Peyer's patch (tissue), 4 donors: Measurements from ENCODE around the gene GSTM2. TPM values are rescaled to one million over a fixed set of nuclear protein-coding genes. Genes with fewer than 3 reads are reported as not detected.
A peak's percentile ranks its signal among the peaks of the same experiment; 100 is the strongest.
"Not testable (repeated sequence)": the region's sequence is repeated elsewhere in the genome, so short reads cannot be mapped to it uniquely, and the experiment has no call there.

ENCODE experiments used
- DNase-seq, 3 donors: peaks; one replicate each; pipeline ENCODE4 v3.0.0-alpha.2; 2017 to 2019
- H3K27ac ChIP-seq, 4 donors: fragments of 200-600 bp; sonication (generic); one replicate each; pipeline ENCODE4 v1.5.1; 2016 to 2019
- H3K27me3 ChIP-seq, 2 donors: fragments of 200-600 bp; sonication (generic); one replicate each; pipeline ENCODE4 v1.5.1; 2019
- H3K36me3 ChIP-seq, 3 donors: fragments of 200-600 bp; sonication (generic); one replicate each; pipeline ENCODE4 v1.5.1; 2016 to 2019
- H3K4me1 ChIP-seq, 4 donors: fragments of 200-600 bp; sonication (generic); one replicate each; pipeline ENCODE4 v1.5.1; 2016 to 2019
- H3K4me3 ChIP-seq, 4 donors: fragments of 200-600 bp; sonication (generic); 1 replicate in 3 of 4; 2 replicates in 1 of 4; pipeline ENCODE4 v1.5.1; 2016 to 2019; ENCODE audit warnings: mild to moderate bottlenecking in 1 of 4
- H3K9me3 ChIP-seq, 4 donors: fragments of 200-600 bp; sonication (generic); one replicate each; pipeline ENCODE4 v1.5.1; 2016 to 2019; ENCODE audit warnings: mild to moderate bottlenecking in 1 of 4
- CTCF ChIP-seq, 6 experiments: fragments of 450-650 bp in 4 of 6; fragments of 200-600 bp in 2 of 6; sonication (generic) in 1 of 6; IDR thresholded peaks; one replicate each; pipeline ENCODE4 v1.5.1; 2017 to 2019; ENCODE audit warnings: antibody characterized with exemption in 6 of 6, mild to moderate bottlenecking in 3 of 6, moderate library complexity in 1 of 6
- POLR2A ChIP-seq, 2 donors: fragments of 450-650 bp; IDR thresholded peaks; one replicate each; pipeline ENCODE4 v1.5.1; 2017; ENCODE audit warnings: antibody characterized with exemption in 2 of 2, mild to moderate bottlenecking in 2 of 2, moderate library complexity in 2 of 2
- total RNA-seq, 4 donors: library from RNA; depleted of rRNA; stranded (reverse); fragments of >200 nt; gene quantifications; one replicate each; pipeline ENCODE4 v1.1.0, GENCODE V29; 2016

The GSTM2 gene
- total RNA-seq, 4 donors from 2014 or later, result 38.5 to 242 (median 116) TPM

DNA sequence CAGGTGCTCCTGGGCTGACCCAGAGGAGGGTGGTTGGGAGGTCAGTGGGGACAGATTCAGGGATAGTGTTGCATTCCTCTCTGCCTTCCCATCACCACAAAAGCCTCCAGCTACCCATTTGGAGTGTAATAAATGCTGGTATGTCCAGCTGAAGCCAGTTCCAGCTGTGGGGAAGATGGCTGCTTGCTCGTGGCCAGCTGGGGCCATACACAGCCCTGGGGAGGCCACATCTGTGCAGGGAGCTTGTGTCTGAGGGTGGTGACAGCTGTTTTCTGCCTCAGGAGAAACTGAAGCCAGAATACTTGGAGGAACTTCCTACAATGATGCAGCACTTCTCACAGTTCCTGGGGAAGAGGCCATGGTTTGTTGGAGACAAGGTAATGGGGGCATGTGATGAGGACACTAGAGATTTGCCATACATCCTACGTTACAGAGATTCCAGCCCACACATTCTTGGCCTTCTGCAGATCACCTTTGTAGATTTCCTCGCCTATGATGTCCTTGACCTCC lies 9.3 kb upstream of the GSTM2 start:
- Histone ChIP-seq H3K27ac (no peak overlapping the region), H3K9me3 (no peaks in the 10 kb centered on the region), H3K27me3 (no peaks in the 10 kb centered on the region), H3K4me1 (peaks cover 0 to 26% (median 3%) of the 10 kb centered on the region in 4 donors), H3K4me3 (no peak overlapping the region), H3K36me3 (peaks cover 0 to 36% (median 0%) of the 10 kb centered on the region in 3 donors)
- TF ChIP-seq CTCF (IDR thresholded peaks at IDR 0.05), result no peak
- TF ChIP-seq POLR2A (IDR thresholded peaks at IDR 0.05), result no peak
- no peak for DNase-seq

DNA sequence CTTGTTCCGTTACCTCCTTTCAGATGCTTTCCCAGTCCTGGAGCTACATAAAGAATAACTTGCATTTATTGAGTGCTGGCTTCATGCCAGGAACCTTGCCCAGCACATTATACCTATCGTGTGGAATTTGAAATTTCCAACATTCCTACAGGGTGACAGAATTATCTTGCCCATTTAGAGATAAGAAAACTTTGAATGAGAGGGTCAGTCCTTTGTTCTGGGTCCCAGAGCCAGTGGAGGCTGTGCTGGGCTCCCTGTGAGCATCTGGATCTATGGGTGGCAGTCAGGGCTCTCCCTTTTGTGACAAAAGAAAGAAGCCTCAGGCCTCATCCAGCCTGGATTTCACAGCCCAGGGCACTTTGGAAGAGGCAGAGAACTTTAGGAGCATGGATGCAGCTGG lies 8.7 kb upstream of the GSTM2 start:
- Histone ChIP-seq H3K4me1 (peaks cover 0 to 25% (median 3%) of the 10 kb centered on the region in 4 donors), H3K27ac (no peak overlapping the region), H3K9me3 (no peaks in the 10 kb centered on the region), H3K27me3 (no peaks in the 10 kb centered on the region), H3K36me3 (peaks cover 0 to 36% (median 0%) of the 10 kb centered on the region in 3 donors), H3K4me3 (no peak overlapping the region)
- no peak for TF ChIP-seq POLR2A (IDR thresholded peaks at IDR 0.05)
- no peak for TF ChIP-seq CTCF (IDR thresholded peaks at IDR 0.05)
- no peak for DNase-seq

DNA sequence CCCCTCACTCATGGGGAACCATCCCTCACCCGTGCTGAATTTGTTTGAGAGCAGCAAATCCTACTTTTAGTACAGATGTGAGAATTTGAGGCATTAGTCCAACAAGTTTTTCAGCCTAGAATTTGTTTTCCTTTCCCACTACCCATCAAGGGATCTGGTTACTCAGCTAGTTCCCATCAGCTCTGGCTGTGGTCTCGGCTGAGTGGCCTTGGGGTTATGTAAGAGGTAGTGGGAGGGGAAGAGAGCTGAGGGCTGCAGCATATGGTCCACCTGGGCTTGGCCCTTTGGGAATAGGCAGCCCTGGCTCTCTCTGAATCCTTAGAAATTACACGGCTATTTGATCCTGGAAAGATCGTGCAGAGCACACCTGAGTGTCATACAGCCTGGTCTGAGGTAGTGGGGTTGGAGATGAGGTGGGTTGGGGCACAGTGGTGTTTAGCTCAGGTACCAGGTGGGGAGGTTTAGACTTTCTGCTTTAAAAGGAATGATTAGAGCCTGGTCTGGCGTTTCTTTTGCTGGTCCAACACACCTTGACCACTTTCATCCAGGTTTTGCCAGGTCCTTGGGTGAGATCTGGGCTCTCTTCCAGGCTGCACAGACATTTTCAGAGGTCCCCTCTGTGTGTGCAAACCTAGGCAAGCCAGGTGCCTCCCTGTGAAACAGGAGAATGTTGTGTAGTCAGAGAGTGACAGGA lies 7.7 kb upstream of the GSTM2 start:
- Histone ChIP-seq H3K27me3 (no peaks in the 10 kb centered on the region), H3K27ac (peak overlapping the region in 1 of 4 donors; percentile 13), H3K4me1 (peaks cover 0 to 19% (median 1%) of the 10 kb centered on the region in 4 donors), H3K36me3 (peaks cover 0 to 36% (median 0%) of the 10 kb centered on the region in 3 donors), H3K4me3 (no peak overlapping the region), H3K9me3 (no peaks in the 10 kb centered on the region)
- TF ChIP-seq POLR2A (IDR thresholded peaks at IDR 0.05) (no peak), CTCF (IDR thresholded peaks at IDR 0.05) (no peak)
- DNase-seq, result no peak

- H3K27me3 ChIP-seq, H3K9me3 ChIP-seq, H3K4me3 ChIP-seq, DNase-seq: not testable (repeated sequence)
- Histone ChIP-seq H3K4me1 (peaks cover 0 to 19% (median 0%) of the 10 kb centered on the region in 4 donors), H3K27ac (peak overlapping the region in 1 of 4 donors; percentile 13), H3K36me3 (peaks cover 0 to 36% (median 0%) of the 10 kb centered on the region in 3 donors)
These were observed 7.2 kb upstream of the GSTM2 start for GRCh38 chr1:109660691-109661026.

DNA sequence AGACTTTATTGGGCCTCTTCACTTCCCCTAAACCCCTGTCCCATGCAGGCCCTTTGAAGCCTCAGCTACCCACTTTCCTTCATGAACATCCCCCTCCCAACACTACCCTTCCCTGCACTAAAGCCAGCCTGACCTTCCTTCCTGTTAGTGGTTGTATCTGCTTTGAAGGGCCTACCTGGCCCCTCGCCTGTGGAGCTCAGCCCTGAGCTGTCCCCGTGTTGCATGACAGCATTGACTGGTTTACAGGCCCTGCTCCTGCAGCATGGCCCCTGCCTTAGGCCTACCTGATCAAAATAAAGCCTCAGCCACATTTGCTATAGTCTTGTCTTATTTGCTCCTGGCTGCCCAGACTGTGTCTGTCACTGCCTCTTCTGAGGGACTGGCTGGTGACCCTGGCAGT lies 6.5 kb upstream of the GSTM2 start:
- Histone ChIP-seq H3K4me3 (no peak overlapping the region), H3K4me1 (peaks cover 0 to 18% (median 0%) of the 10 kb centered on the region in 4 donors), H3K27me3 (no peaks in the 10 kb centered on the region), H3K36me3 (peaks cover 0 to 36% (median 0%) of the 10 kb centered on the region in 3 donors), H3K27ac (no peak overlapping the region), H3K9me3 (no peaks in the 10 kb centered on the region)
- no peak for TF ChIP-seq POLR2A (IDR thresholded peaks at IDR 0.05)
- TF ChIP-seq CTCF (IDR thresholded peaks at IDR 0.05), result no peak
- no peak for DNase-seq

DNA sequence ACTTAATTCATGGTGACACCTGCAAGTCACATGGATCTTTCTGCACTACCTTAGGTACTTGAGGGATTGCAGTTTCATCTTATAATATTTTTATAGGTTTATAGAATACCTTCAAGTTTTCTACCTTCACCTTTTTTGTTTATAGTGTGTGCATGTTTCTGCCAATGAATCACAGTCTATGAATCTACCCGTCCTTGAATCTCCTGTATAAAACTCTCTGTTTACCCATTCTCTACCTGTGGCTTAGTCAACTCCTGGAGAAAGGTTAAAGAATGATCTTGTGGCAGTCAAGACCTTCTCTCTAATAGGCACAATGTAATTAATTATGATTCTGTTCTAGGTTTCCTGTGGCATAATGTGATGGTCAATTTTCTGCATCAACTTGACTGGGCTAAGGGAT lies 3.2 kb upstream of the GSTM2 start:
- Histone ChIP-seq H3K9me3 (no peaks in the 10 kb centered on the region), H3K4me3 (no peak overlapping the region), H3K36me3 (peaks cover 0 to 24% (median 0%) of the 10 kb centered on the region in 3 donors), H3K27ac (no peak overlapping the region), H3K4me1 (peaks cover 0 to 14% (median 2%) of the 10 kb centered on the region in 4 donors), H3K27me3 (no peaks in the 10 kb centered on the region)
- TF ChIP-seq POLR2A (IDR thresholded peaks at IDR 0.05) (no peak), CTCF (IDR thresholded peaks at IDR 0.05) (no peak)
- DNase-seq, result no peak
